A673 (cell line): ENCODE results near the gene ZNF398. TPM values are rescaled to one million over a fixed set of nuclear protein-coding genes. Genes with fewer than 3 reads are reported as not detected.

Experiments used
- BruUV-seq: library from RNA; stranded (reverse); fragments of 400-500 nt; replicated peaks from 2 replicates; lab custom pipeline; 2021; lab: Mats Ljungman, UMichigan
- CTCF ChIA-PET: fragments of 300-600 bp; sonication (Branson Sonifier 250); formaldehyde crosslinking; loops from one replicate; lab custom pipeline; 2022; ENCODE audit warnings: antibody characterized with exemption; lab: Charles Lee
- POLR2A ChIA-PET: fragments of 300-600 bp; sonication (Branson Sonifier 250); formaldehyde crosslinking; loops from one replicate; lab custom pipeline; 2022; ENCODE audit warnings: antibody characterized with exemption; ENCODE audit not compliant: low non-redundant PET; lab: Charles Lee
- DNase-seq: peaks from one replicate; pipeline ENCODE4 v3.0.0-alpha.2; 2015; ENCODE audit warnings: low spot score
- H3K27ac ChIP-seq: fragments of 200-600 bp; sonication (generic); 2 replicates; pipeline ENCODE4 v1.5.1; 2016; ENCODE audit warnings: mixed run types, low read depth, mild to moderate bottlenecking, mixed read lengths, antibody characterized with exemption, low read length; ENCODE audit not compliant: poor library complexity, severe bottlenecking
- H3K27me3 ChIP-seq: fragments of 200-600 bp; sonication (generic); replicated peaks from 2 replicates; pipeline ENCODE4 v1.6.1; 2017; ENCODE audit warnings: mixed run types, low read depth, mild to moderate bottlenecking, mixed read lengths, antibody characterized with exemption, low read length; ENCODE audit not compliant: insufficient read depth, poor library complexity
- H3K36me3 ChIP-seq: fragments of 200-600 bp; sonication (generic); 2 replicates; pipeline ENCODE4 v1.6.1; 2016; ENCODE audit warnings: mixed run types, mild to moderate bottlenecking, mixed read lengths, antibody characterized with exemption, low read length; ENCODE audit not compliant: insufficient read depth, poor library complexity, severe bottlenecking
- H3K4me1 ChIP-seq: fragments of 200-600 bp; sonication (generic); 2 replicates; pipeline ENCODE4 v1.6.1; 2017; ENCODE audit warnings: mixed run types, mild to moderate bottlenecking, mixed read lengths, antibody characterized with exemption, low read length; ENCODE audit not compliant: insufficient read depth, poor library complexity, severe bottlenecking
- H3K4me3 ChIP-seq: fragments of 200-600 bp; sonication (generic); 2 replicates; pipeline ENCODE4 v1.5.1; 2016; ENCODE audit warnings: low read depth, mixed run types, mild to moderate bottlenecking, mixed read lengths, low read length; ENCODE audit not compliant: poor library complexity, severe bottlenecking
- H3K9me3 ChIP-seq: fragments of 200-600 bp; sonication (generic); 2 replicates; pipeline ENCODE4 v1.6.1; 2016; ENCODE audit warnings: mixed run types, low read depth, mild to moderate bottlenecking, mixed read lengths, antibody characterized with exemption, low read length; ENCODE audit not compliant: poor library complexity, severe bottlenecking
- CTCF ChIP-seq: fragments of 300-800, 200-600 bp; sonication (generic); conservative IDR thresholded peaks from 2 replicates; pipeline ENCODE4 v1.5.1; 2017; ENCODE audit warnings: low read depth, mild to moderate bottlenecking, antibody characterized with exemption, low read length, moderate library complexity, mixed read lengths
- EZH2 ChIP-seq: fragments of 200-600 bp; sonication (generic); IDR thresholded peaks from 2 replicates; pipeline ENCODE4 v1.6.1; 2017; ENCODE audit warnings: borderline replicate concordance, low read depth, mild to moderate bottlenecking, mixed read lengths, antibody characterized with exemption, low read length; ENCODE audit not compliant: poor library complexity, severe bottlenecking
- intact Hi-C: fragments of 100-400 bp; cut with micrococcal nuclease; formaldehyde crosslinking; loops from one replicate; pipeline ENCODE4 v1.10.0; 2022; ENCODE audit not compliant: unreplicated experiment
- total RNA-seq: library from RNA; stranded (reverse); gene quantifications from 2 replicates; pipeline ENCODE4 v1.2.3, GENCODE V29; 2021

Gene ZNF398
- total RNA-seq, 1 experiment from 2014 or later: 22.3 TPM

DNA sequence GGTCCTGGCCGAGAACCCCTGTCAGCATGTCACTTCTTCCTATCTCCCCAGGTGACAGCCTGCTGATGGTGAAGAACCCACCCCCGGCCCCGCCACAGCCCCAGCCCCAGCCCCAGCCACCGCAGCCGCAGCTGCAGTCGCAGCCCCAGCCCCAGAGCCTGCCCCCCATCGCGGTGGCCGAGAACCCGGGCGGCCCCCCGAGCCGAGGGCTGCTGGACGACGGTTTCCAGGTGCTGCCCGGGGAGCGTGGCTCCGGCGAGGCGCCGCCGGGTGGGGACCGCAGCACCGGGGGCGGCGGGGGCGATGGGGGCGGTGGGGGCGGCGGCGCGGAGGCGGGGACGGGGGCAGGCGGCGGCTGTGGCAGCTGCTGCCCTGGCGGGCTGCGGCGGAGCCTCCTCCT is 76.5 kb downstream of the ZNF398 start:
- Histone ChIP-seq H3K36me3 (peaks cover 2% of the 10 kb centered on the region), H3K4me3 (no peak overlapping the region), H3K27me3 (no peaks in the 10 kb centered on the region), H3K9me3 (no peaks in the 10 kb centered on the region), H3K27ac (no peak overlapping the region), H3K4me1 (peaks cover 1% of the 10 kb centered on the region)
- POLR2A ChIA-PET: no interaction called here
- no peak for DNase-seq
- intact Hi-C loops: no loop called here
- TF ChIP-seq EZH2 (no peak), CTCF (no peak)
- BruUV-seq: no TSS peak
- CTCF ChIA-PET: no interaction called here

DNA sequence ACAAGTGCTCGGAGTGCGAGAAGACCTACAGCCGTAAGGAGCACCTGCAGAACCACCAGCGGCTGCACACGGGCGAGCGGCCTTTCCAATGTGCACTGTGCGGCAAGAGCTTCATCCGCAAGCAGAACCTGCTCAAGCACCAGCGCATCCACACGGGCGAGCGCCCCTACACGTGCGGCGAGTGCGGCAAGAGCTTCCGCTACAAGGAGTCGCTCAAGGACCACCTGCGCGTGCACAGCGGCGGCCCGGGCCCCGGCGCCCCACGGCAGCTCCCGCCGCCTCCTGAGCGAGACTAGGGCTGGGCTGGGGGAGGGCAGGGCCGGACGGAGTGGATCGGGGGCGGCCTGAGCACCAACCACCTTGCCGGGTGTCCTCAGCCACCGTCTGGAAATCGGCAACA is 77.1 kb downstream of the ZNF398 start:
- no peaks in the 10 kb centered on the region for H3K27me3 ChIP-seq
- intact Hi-C loops: no loop called here
- no peak overlapping the region for H3K27ac ChIP-seq
- H3K36me3 ChIP-seq: no peaks in the 10 kb centered on the region
- H3K9me3 ChIP-seq: no peaks in the 10 kb centered on the region
- DNase-seq: no peak
- no TSS peak for BruUV-seq
- TF ChIP-seq EZH2: no peak
- no peak for TF ChIP-seq CTCF
- H3K4me3 ChIP-seq: no peak overlapping the region
- ChIA-PET POLR2A (no interaction called here), CTCF (no interaction called here)
- H3K4me1 ChIP-seq: peaks cover 7% of the 10 kb centered on the region

GRCh38 chr7:149225106-149225505 is 77.9 kb downstream of the ZNF398 start:
- H3K36me3 ChIP-seq: no peaks in the 10 kb centered on the region
- H3K27ac ChIP-seq: no peak overlapping the region
- peaks cover 10% of the 10 kb centered on the region for H3K4me1 ChIP-seq
- no peaks in the 10 kb centered on the region for H3K9me3 ChIP-seq
- TF ChIP-seq CTCF (no peak), EZH2 (no peak)
- no peak overlapping the region for H3K4me3 ChIP-seq
- ChIA-PET POLR2A (no interaction called here), CTCF (no interaction called here)
- no peaks in the 10 kb centered on the region for H3K27me3 ChIP-seq
- intact Hi-C loops: no loop called here
- no peak for DNase-seq
- no TSS peak for BruUV-seq
